ENCODE data around the gene TBC1D22A. TPM values are rescaled to one million over a fixed set of nuclear protein-coding genes. Genes with fewer than 3 reads are reported as not detected.

The TBC1D22A gene
- total RNA-seq, 1 experiment from 2014 or later = 26.0 TPM

GRCh38 chr22:47174671-47175112, 412.2 kb downstream of the TBC1D22A start:
- DNase-seq (ENCODE audit: unreplicated experiment) = no peak
- peaks cover 15% of the 10 kb centered on the region for H3K36me3 Mint-ChIP-seq (ENCODE audit: insufficient read depth, unreplicated experiment)
- no peaks in the 10 kb centered on the region for H3K4me1 Mint-ChIP-seq (ENCODE audit: insufficient read depth, unreplicated experiment)
- H3K4me3 Mint-ChIP-seq (ENCODE audit: unreplicated experiment) = no peak overlapping the region
- intact Hi-C loops (cut with micrococcal nuclease) = no loop called here
- TF ChIP-seq, protein P1, sequence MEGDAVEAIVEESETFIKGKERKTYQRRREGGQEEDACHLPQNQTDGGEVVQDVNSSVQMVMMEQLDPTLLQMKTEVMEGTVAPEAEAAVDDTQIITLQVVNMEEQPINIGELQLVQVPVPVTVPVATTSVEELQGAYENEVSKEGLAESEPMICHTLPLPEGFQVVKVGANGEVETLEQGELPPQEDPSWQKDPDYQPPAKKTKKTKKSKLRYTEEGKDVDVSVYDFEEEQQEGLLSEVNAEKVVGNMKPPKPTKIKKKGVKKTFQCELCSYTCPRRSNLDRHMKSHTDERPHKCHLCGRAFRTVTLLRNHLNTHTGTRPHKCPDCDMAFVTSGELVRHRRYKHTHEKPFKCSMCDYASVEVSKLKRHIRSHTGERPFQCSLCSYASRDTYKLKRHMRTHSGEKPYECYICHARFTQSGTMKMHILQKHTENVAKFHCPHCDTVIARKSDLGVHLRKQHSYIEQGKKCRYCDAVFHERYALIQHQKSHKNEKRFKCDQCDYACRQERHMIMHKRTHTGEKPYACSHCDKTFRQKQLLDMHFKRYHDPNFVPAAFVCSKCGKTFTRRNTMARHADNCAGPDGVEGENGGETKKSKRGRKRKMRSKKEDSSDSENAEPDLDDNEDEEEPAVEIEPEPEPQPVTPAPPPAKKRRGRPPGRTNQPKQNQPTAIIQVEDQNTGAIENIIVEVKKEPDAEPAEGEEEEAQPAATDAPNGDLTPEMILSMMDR (IDR thresholded peaks at IDR 0.05; ENCODE audit: unreplicated experiment) = no peak
- BruUV-seq (replicated peaks) = no TSS peak
- POLR2A ChIA-PET = interaction anchor here (0.6 to 0.7 kb wide), 2 partner anchors 25 to 332 kb away, joined by 3 read pairs; no protein-coding TSS in a partner anchor
- no peaks in the 10 kb centered on the region for H3K27me3 Mint-ChIP-seq (ENCODE audit: insufficient read depth, unreplicated experiment)
- H3K9me3 Mint-ChIP-seq (ENCODE audit: unreplicated experiment) = no peaks in the 10 kb centered on the region
- no peak overlapping the region for H3K27ac Mint-ChIP-seq (ENCODE audit: low read depth, unreplicated experiment)
- CTCF ChIA-PET = interaction anchor here (0.5 kb wide), 1 partner anchor 15 kb away, joined by 3 read pairs; no protein-coding TSS in a partner anchor

- CTCF ChIA-PET = interaction anchor here (0.5 to 0.8 kb wide), 2 partner anchors 14 to 100 kb away, joined by 3 to 4 read pairs; no protein-coding TSS in a partner anchor
- intact Hi-C loops (cut with micrococcal nuclease) = no loop called here
Observed at GRCh38 chr22:47175151-47176025, 412.9 kb downstream of the TBC1D22A start.

DNA sequence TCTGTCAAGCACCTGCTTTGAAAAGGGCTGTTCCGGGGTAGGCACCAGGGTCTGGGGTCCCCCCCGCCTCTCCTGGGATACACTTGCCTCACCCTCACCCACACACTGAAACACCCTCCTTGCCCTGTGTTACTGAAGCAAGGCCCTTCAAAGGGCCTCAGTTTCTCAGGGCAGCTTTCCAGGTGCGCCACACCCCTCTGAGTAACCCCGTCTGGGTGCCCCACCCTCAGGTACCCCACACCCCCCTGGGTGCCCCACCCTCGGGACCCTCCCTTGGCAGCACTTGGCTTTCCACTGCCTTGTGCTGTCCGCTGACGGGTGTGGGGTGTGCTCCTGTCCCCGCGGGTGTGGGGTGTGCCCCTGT, 413.6 kb downstream of the TBC1D22A start:
- TF ChIP-seq, protein P1 (IDR thresholded peaks at IDR 0.05; ENCODE audit: unreplicated experiment) = no peak
- Mint-ChIP-seq H3K36me3 (ENCODE audit: insufficient read depth, unreplicated experiment) (peaks cover 20% of the 10 kb centered on the region), H3K9me3 (ENCODE audit: unreplicated experiment) (no peaks in the 10 kb centered on the region), H3K27ac (ENCODE audit: low read depth, unreplicated experiment) (no peak overlapping the region), H3K4me3 (ENCODE audit: unreplicated experiment) (no peak overlapping the region), H3K4me1 (ENCODE audit: insufficient read depth, unreplicated experiment) (no peaks in the 10 kb centered on the region), H3K27me3 (ENCODE audit: insufficient read depth, unreplicated experiment) (no peaks in the 10 kb centered on the region)
- no TSS peak for BruUV-seq (replicated peaks)
- ChIA-PET POLR2A (no interaction called here), CTCF (interaction anchor here (0.8 kb wide), 1 partner anchor 99 kb away, joined by 4 read pairs; no protein-coding TSS in a partner anchor)
- DNase-seq (ENCODE audit: unreplicated experiment) = no peak
- intact Hi-C loops (cut with micrococcal nuclease) = no loop called here

More at GRCh38 chr22:47175151-47176025, 412.9 kb downstream of the TBC1D22A start:
- no peak overlapping the region for H3K27ac Mint-ChIP-seq (ENCODE audit: low read depth, unreplicated experiment)
- H3K4me1 Mint-ChIP-seq (ENCODE audit: insufficient read depth, unreplicated experiment) = no peaks in the 10 kb centered on the region
- POLR2A ChIA-PET = interaction anchor here (0.7 kb wide), 1 partner anchor 26 kb away, joined by 3 read pairs; no protein-coding TSS in a partner anchor
- peaks cover 20% of the 10 kb centered on the region for H3K36me3 Mint-ChIP-seq (ENCODE audit: insufficient read depth, unreplicated experiment)
- no peak for DNase-seq (ENCODE audit: unreplicated experiment)
- no TSS peak for BruUV-seq (replicated peaks)
- no peak overlapping the region for H3K4me3 Mint-ChIP-seq (ENCODE audit: unreplicated experiment)
- TF ChIP-seq, protein P1 (IDR thresholded peaks at IDR 0.05; ENCODE audit: unreplicated experiment) = no peak
- no peaks in the 10 kb centered on the region for H3K27me3 Mint-ChIP-seq (ENCODE audit: insufficient read depth, unreplicated experiment)
- H3K9me3 Mint-ChIP-seq (ENCODE audit: unreplicated experiment) = no peaks in the 10 kb centered on the region

DNA sequence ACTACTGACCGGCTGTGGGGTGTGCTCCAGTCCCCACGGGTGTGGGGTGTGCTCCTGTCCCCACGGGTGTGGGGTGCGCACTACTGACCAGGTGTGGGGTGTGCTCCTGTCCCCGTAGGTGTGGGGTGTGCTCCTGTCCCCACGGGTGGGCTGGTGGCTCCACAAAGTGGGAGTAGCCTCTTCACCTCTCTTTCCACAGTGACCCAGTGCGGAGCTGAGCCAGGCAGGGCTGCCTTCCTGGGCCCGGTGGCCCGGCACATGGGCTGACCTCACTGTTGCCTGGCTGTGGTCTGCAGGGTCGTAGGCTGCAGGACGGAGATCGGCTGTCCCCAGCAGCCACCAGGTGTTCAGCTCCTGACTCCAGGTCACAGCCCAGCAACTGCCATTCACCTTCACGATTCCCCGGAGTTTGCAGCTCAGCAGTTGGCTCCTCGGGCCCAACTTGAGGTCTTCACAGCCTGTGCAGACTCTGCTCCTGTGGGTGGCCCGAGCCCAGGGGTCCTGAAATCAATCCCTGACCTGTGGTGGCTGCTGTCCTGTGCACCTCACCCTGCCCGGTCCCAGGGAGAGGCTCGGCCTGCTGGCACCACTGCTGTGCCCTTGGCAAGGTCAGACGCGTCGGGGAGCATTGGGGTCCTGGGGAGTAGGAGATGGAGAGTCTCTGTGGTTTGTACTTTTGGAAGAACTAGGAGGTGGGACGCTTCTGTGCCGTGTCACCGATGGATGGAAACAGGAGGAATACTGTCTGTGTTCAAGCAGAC, 414.3 kb downstream of the TBC1D22A start:
- ChIA-PET POLR2A (no interaction called here), CTCF (interaction anchor here (0.7 kb wide), 1 partner anchor 390 kb away, joined by 4 read pairs; no protein-coding TSS in a partner anchor)
- Mint-ChIP-seq H3K4me3 (ENCODE audit: unreplicated experiment) (no peak overlapping the region), H3K9me3 (ENCODE audit: unreplicated experiment) (no peaks in the 10 kb centered on the region), H3K36me3 (ENCODE audit: insufficient read depth, unreplicated experiment) (peaks cover 20% of the 10 kb centered on the region), H3K27ac (ENCODE audit: low read depth, unreplicated experiment) (no peak overlapping the region), H3K27me3 (ENCODE audit: insufficient read depth, unreplicated experiment) (no peaks in the 10 kb centered on the region), H3K4me1 (ENCODE audit: insufficient read depth, unreplicated experiment) (no peaks in the 10 kb centered on the region)
- intact Hi-C loops (cut with micrococcal nuclease) = no loop called here
- BruUV-seq (replicated peaks) = no TSS peak
- TF ChIP-seq, protein P1 (IDR thresholded peaks at IDR 0.05; ENCODE audit: unreplicated experiment) = no peak
- DNase-seq (ENCODE audit: unreplicated experiment) = no peak
